ENCODE measurements around the gene COPZ2.
"Not testable (repeated sequence)": the region's sequence is repeated elsewhere in the genome, so short reads cannot be mapped to it uniquely, and the experiment has no call there.

COPZ2 gene

GRCh38 chr17:48037036-48037837 is at the start of gene COPZ2:
Gene COPZ2 (minus strand): TSS chr17:48037797. CDS start chr17:48037777, 20 bp downstream.
- Histone ChIP-seq H3K4me3 (ENCODE audit: low read length) (peak within 1 kb of the TSS; percentile 44), H3K27me3 (ENCODE audit: insufficient read depth, low read length) (no peaks in the 10 kb centered on the region), H3K36me3 (ENCODE audit: insufficient read depth, low read length) (no peaks in the 10 kb centered on the region), H2AFZ (ENCODE audit: low read depth, low read length) (peak within 1 kb of the TSS; percentile 92), H3K4me1 (ENCODE audit: insufficient read depth, low read length) (peaks cover 11% of the 10 kb centered on the region), H3K9me3 (ENCODE audit: low read length) (no peaks in the 10 kb centered on the region)

GRCh38 chr17:48084932-48085331 is 47.3 kb upstream of the COPZ2 start:
- peaks cover under 1% of the 10 kb centered on the region for H3K36me3 ChIP-seq (ENCODE audit: insufficient read depth, low read length)
- H3K4me1 ChIP-seq (ENCODE audit: insufficient read depth, low read length) = peaks cover 5% of the 10 kb centered on the region
- H3K9me3 ChIP-seq (ENCODE audit: low read length) = no peaks in the 10 kb centered on the region
- H3K4me3 ChIP-seq (ENCODE audit: low read length) = no peak overlapping the region
- H3K27me3 ChIP-seq (ENCODE audit: insufficient read depth, low read length) = no peaks in the 10 kb centered on the region
- no peak overlapping the region for H2AFZ ChIP-seq (ENCODE audit: low read depth, low read length)

- no peak overlapping the region for H2AFZ ChIP-seq (ENCODE audit: low read depth, low read length)
- no peaks in the 10 kb centered on the region for H3K9me3 ChIP-seq (ENCODE audit: low read length)
- peaks cover 2% of the 10 kb centered on the region for H3K36me3 ChIP-seq (ENCODE audit: insufficient read depth, low read length)
- peaks cover 5% of the 10 kb centered on the region for H3K4me1 ChIP-seq (ENCODE audit: insufficient read depth, low read length)
- no peak overlapping the region for H3K4me3 ChIP-seq (ENCODE audit: low read length)
- no peaks in the 10 kb centered on the region for H3K27me3 ChIP-seq (ENCODE audit: insufficient read depth, low read length)
Observed at GRCh38 chr17:48081858-48082257, 44.3 kb upstream of the COPZ2 start.

- H3K9me3 ChIP-seq (ENCODE audit: low read length); H3K27me3 ChIP-seq (ENCODE audit: insufficient read depth, low read length); H2AFZ ChIP-seq (ENCODE audit: low read depth, low read length); H3K4me1 ChIP-seq (ENCODE audit: insufficient read depth, low read length); H3K4me3 ChIP-seq (ENCODE audit: low read length): not testable (repeated sequence)
- peaks cover 32% of the 10 kb centered on the region for H3K36me3 ChIP-seq (ENCODE audit: insufficient read depth, low read length)
Observed at GRCh38 chr17:48077152-48077551, 39.6 kb upstream of the COPZ2 start.

GRCh38 chr17:48074322-48075081 is 36.9 kb upstream of the COPZ2 start:
- Histone ChIP-seq H3K4me3 (ENCODE audit: low read length) (no peak overlapping the region), H3K36me3 (ENCODE audit: insufficient read depth, low read length) (peaks cover 53% of the 10 kb centered on the region), H3K27me3 (ENCODE audit: insufficient read depth, low read length) (no peaks in the 10 kb centered on the region), H3K4me1 (ENCODE audit: insufficient read depth, low read length) (peaks cover 2% of the 10 kb centered on the region), H3K9me3 (ENCODE audit: low read length) (no peaks in the 10 kb centered on the region), H2AFZ (ENCODE audit: low read depth, low read length) (no peak overlapping the region)

- not testable (repeated sequence) for H3K27me3 ChIP-seq (ENCODE audit: insufficient read depth, low read length); H3K4me1 ChIP-seq (ENCODE audit: insufficient read depth, low read length); H3K4me3 ChIP-seq (ENCODE audit: low read length); H3K9me3 ChIP-seq (ENCODE audit: low read length); H2AFZ ChIP-seq (ENCODE audit: low read depth, low read length)
- H3K36me3 ChIP-seq (ENCODE audit: insufficient read depth, low read length) = peaks cover 57% of the 10 kb centered on the region
Observed at GRCh38 chr17:48073566-48074094, 36.0 kb upstream of the COPZ2 start.

- H3K9me3 ChIP-seq (ENCODE audit: low read length); H3K4me3 ChIP-seq (ENCODE audit: low read length); H3K4me1 ChIP-seq (ENCODE audit: insufficient read depth, low read length); H3K27me3 ChIP-seq (ENCODE audit: insufficient read depth, low read length); H2AFZ ChIP-seq (ENCODE audit: low read depth, low read length): not testable (repeated sequence)
- peaks cover 61% of the 10 kb centered on the region for H3K36me3 ChIP-seq (ENCODE audit: insufficient read depth, low read length)
Observed at GRCh38 chr17:48072811-48073210, 35.2 kb upstream of the COPZ2 start.

GRCh38 chr17:48071654-48072053 is 34.1 kb upstream of the COPZ2 start:
- Histone ChIP-seq H3K36me3 (ENCODE audit: insufficient read depth, low read length) (peaks cover 70% of the 10 kb centered on the region), H2AFZ (ENCODE audit: low read depth, low read length) (no peak overlapping the region), H3K4me1 (ENCODE audit: insufficient read depth, low read length) (peaks cover 4% of the 10 kb centered on the region), H3K27me3 (ENCODE audit: insufficient read depth, low read length) (no peaks in the 10 kb centered on the region), H3K9me3 (ENCODE audit: low read length) (no peaks in the 10 kb centered on the region), H3K4me3 (ENCODE audit: low read length) (no peak overlapping the region)

GRCh38 chr17:48070195-48070594 is 32.6 kb upstream of the COPZ2 start:
- H3K4me1 ChIP-seq (ENCODE audit: insufficient read depth, low read length) = peaks cover 11% of the 10 kb centered on the region
- no peaks in the 10 kb centered on the region for H3K27me3 ChIP-seq (ENCODE audit: insufficient read depth, low read length)
- H3K36me3 ChIP-seq (ENCODE audit: insufficient read depth, low read length) = peaks cover 73% of the 10 kb centered on the region
- H3K4me3 ChIP-seq (ENCODE audit: low read length) = no peak overlapping the region
- no peaks in the 10 kb centered on the region for H3K9me3 ChIP-seq (ENCODE audit: low read length)
- no peak overlapping the region for H2AFZ ChIP-seq (ENCODE audit: low read depth, low read length)

- Histone ChIP-seq H3K4me1 (ENCODE audit: insufficient read depth, low read length) (peaks cover 9% of the 10 kb centered on the region), H3K27me3 (ENCODE audit: insufficient read depth, low read length) (no peaks in the 10 kb centered on the region), H3K36me3 (ENCODE audit: insufficient read depth, low read length) (peaks cover 76% of the 10 kb centered on the region), H2AFZ (ENCODE audit: low read depth, low read length) (no peak overlapping the region), H3K9me3 (ENCODE audit: low read length) (no peaks in the 10 kb centered on the region), H3K4me3 (ENCODE audit: low read length) (no peak overlapping the region)
Observed at GRCh38 chr17:48068491-48068961, 30.9 kb upstream of the COPZ2 start.

- H3K27me3 ChIP-seq (ENCODE audit: insufficient read depth, low read length); H3K4me1 ChIP-seq (ENCODE audit: insufficient read depth, low read length); H3K4me3 ChIP-seq (ENCODE audit: low read length); H3K9me3 ChIP-seq (ENCODE audit: low read length); H2AFZ ChIP-seq (ENCODE audit: low read depth, low read length): not testable (repeated sequence)
- H3K36me3 ChIP-seq (ENCODE audit: insufficient read depth, low read length) = peaks cover 79% of the 10 kb centered on the region
Observed at GRCh38 chr17:48067808-48068207, 30.2 kb upstream of the COPZ2 start.

GRCh38 chr17:48067245-48067644 is 29.6 kb upstream of the COPZ2 start:
- peaks cover 79% of the 10 kb centered on the region for H3K36me3 ChIP-seq (ENCODE audit: insufficient read depth, low read length)
- peaks cover 9% of the 10 kb centered on the region for H3K4me1 ChIP-seq (ENCODE audit: insufficient read depth, low read length)

GRCh38 chr17:48066656-48067055 is 29.1 kb upstream of the COPZ2 start:
- no peak overlapping the region for H2AFZ ChIP-seq (ENCODE audit: low read depth, low read length)
- H3K9me3 ChIP-seq (ENCODE audit: low read length) = no peaks in the 10 kb centered on the region
- no peaks in the 10 kb centered on the region for H3K27me3 ChIP-seq (ENCODE audit: insufficient read depth, low read length)
- H3K4me3 ChIP-seq (ENCODE audit: low read length) = no peak overlapping the region
- H3K36me3 ChIP-seq (ENCODE audit: insufficient read depth, low read length) = peaks cover 79% of the 10 kb centered on the region
- H3K4me1 ChIP-seq (ENCODE audit: insufficient read depth, low read length) = peaks cover 9% of the 10 kb centered on the region

More at GRCh38 chr17:48067245-48067644, 29.6 kb upstream of the COPZ2 start:
- Histone ChIP-seq H3K27me3 (ENCODE audit: insufficient read depth, low read length) (no peaks in the 10 kb centered on the region), H3K9me3 (ENCODE audit: low read length) (no peaks in the 10 kb centered on the region), H3K4me3 (ENCODE audit: low read length) (no peak overlapping the region), H2AFZ (ENCODE audit: low read depth, low read length) (no peak overlapping the region)

Data from neuron (in vitro differentiated cells).